BE2C (cell line): ENCODE results near the gene ITGA1.

Experiments
- DNase-seq: peaks from one replicate; pipeline ENCODE4 v3.0.0-alpha.2; 2020
- H3K27me3 ChIP-seq: fragments of 250-450 bp; sonication (Bioruptor Pico); 2 replicates; pipeline ENCODE4 v1.5.1; 2020; ENCODE audit warnings: mild to moderate bottlenecking
- H3K36me3 ChIP-seq: fragments of 250-450 bp; sonication (Bioruptor Pico); 2 replicates; pipeline ENCODE4 v1.5.1; 2020; ENCODE audit warnings: mild to moderate bottlenecking
- H3K4me1 ChIP-seq: fragments of 250-450 bp; sonication (Bioruptor Pico); 2 replicates; pipeline ENCODE4 v1.5.1; 2020
- H3K4me3 ChIP-seq: 2 replicates; pipeline ENCODE4 v1.5.1; 2011; ENCODE audit warnings: low read depth, low read length
- H3K9me3 ChIP-seq: fragments of 250-450 bp; sonication (Bioruptor Pico); 2 replicates; pipeline ENCODE4 v1.5.1; 2020
- TF ChIP-seq, protein P1 (sequence below): IDR thresholded peaks from 2 replicates; pipeline ENCODE4 v1.5.1; 2012; ENCODE audit warnings: mild to moderate bottlenecking, low read depth, low read length

ITGA1 gene

DNA sequence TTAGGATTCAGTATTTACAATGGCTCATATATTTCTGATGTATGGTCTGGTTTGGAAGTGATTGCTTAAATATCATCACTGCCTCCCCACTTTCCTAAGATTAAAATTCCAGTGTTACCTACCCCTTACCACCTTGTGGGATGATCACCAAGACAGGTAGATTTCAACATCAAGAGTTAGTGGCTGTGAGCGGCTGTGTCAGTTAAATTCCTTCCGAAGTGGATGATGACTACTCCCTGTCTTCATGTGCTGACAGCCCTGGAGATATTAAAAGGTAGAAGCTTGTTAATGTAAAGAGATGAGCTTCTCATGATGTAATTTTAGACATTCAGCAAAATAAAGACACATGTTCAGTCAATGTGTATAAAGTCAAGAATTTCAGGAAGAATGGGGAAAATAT is 205.7 kb downstream of the ITGA1 start:
- no peaks in the 10 kb centered on the region for H3K9me3 ChIP-seq
- H3K27me3 ChIP-seq = peaks cover 39% of the 10 kb centered on the region
- no peak overlapping the region for H3K4me3 ChIP-seq
- DNase-seq = no peak
- no peaks in the 10 kb centered on the region for H3K36me3 ChIP-seq
- no peaks in the 10 kb centered on the region for H3K4me1 ChIP-seq
- TF ChIP-seq, protein P1, sequence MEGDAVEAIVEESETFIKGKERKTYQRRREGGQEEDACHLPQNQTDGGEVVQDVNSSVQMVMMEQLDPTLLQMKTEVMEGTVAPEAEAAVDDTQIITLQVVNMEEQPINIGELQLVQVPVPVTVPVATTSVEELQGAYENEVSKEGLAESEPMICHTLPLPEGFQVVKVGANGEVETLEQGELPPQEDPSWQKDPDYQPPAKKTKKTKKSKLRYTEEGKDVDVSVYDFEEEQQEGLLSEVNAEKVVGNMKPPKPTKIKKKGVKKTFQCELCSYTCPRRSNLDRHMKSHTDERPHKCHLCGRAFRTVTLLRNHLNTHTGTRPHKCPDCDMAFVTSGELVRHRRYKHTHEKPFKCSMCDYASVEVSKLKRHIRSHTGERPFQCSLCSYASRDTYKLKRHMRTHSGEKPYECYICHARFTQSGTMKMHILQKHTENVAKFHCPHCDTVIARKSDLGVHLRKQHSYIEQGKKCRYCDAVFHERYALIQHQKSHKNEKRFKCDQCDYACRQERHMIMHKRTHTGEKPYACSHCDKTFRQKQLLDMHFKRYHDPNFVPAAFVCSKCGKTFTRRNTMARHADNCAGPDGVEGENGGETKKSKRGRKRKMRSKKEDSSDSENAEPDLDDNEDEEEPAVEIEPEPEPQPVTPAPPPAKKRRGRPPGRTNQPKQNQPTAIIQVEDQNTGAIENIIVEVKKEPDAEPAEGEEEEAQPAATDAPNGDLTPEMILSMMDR = no peak

DNA sequence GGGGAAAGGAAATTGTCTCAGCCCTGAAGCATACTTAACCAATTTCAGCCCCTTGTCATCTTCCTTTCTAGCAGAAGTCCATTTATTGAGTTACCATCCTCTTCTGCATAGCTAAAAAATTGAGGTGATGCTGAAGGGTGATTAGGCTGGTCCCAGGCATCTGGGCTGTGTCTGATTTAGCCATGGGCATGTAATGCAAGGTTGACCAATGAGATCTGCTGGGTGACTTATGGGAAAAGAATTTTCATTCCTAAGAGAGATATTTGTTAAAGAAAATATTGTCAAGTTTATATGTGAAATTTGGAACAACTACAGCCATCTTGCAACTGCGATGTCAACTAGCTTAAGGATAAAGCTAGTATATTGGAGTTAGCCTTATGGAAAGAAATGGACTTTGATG is 206.6 kb downstream of the ITGA1 start:
- peaks cover 30% of the 10 kb centered on the region for H3K27me3 ChIP-seq
- no peak for DNase-seq
- H3K36me3 ChIP-seq = no peaks in the 10 kb centered on the region
- no peaks in the 10 kb centered on the region for H3K4me1 ChIP-seq
- H3K4me3 ChIP-seq = no peak overlapping the region
- no peaks in the 10 kb centered on the region for H3K9me3 ChIP-seq
- TF ChIP-seq, protein P1 = no peak

DNA sequence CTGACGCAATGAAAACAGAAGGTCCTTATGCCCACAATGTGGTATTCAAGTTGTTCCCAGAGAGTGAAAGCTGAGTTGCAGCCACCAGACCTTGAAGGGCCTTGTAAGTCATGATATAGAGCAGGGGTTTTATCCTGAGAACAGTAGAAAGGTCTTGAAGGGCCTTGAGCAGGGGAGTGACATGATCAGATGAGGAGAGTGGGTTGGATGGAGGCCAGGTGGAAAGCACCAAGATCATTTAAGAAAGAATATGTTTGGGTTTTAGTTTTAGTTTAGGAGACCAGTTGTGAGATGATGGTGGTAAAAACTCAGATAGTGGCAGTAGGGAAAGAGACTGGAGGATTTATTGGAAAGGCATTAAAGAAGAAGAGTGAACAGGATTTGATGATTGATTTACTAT is 207.4 kb downstream of the ITGA1 start:
- Histone ChIP-seq H3K4me1 (no peaks in the 10 kb centered on the region), H3K27me3 (peaks cover 21% of the 10 kb centered on the region), H3K4me3 (no peak overlapping the region), H3K9me3 (no peaks in the 10 kb centered on the region), H3K36me3 (no peaks in the 10 kb centered on the region)
- no peak for DNase-seq
- TF ChIP-seq, protein P1 = no peak

DNA sequence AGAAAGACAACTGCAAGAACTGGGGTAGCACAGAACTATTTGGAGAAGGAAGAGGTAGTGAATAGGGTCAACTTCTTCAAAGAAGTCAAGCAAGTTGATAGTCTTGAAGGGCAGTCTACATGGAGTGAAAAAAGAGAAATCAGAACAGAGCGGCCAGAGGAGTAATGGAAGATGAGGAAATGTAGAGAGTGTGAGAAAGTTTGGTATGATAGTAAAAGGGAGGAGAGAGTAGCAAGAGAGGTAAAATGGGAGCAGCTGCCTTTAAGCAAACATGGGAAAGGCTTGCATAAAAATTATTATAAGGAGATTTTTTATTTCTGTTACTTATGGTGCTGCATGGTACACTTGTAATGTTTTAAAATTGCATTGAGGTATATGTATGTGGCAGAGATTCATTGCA is 208.2 kb downstream of the ITGA1 start:
- peaks cover 13% of the 10 kb centered on the region for H3K27me3 ChIP-seq
- no peak for DNase-seq
- TF ChIP-seq, protein P1 = no peak
- no peak overlapping the region for H3K4me3 ChIP-seq
- H3K4me1 ChIP-seq = no peaks in the 10 kb centered on the region
- no peaks in the 10 kb centered on the region for H3K9me3 ChIP-seq
- no peaks in the 10 kb centered on the region for H3K36me3 ChIP-seq

DNA sequence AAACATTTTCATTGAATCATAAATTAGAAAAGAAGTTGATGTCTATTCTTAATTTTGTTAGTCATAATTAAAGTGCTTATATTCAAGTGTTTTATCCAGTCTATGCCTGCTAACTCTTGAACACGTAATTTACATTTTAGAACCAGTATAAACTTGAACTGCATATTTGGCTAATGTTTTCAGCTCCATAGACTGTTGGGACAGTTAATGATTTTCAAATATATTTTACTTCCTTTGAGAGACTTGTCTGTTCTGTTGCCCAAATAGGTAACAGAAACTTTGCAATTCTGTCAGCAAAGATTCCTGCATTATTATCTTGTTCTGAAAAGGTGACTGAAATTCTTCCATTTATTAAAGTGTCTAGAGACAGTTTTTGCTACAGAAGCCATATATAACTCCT is 209.3 kb downstream of the ITGA1 start:
- Histone ChIP-seq H3K36me3 (no peaks in the 10 kb centered on the region), H3K9me3 (no peaks in the 10 kb centered on the region), H3K27me3 (peaks cover 4% of the 10 kb centered on the region), H3K4me3 (no peak overlapping the region), H3K4me1 (no peaks in the 10 kb centered on the region)
- TF ChIP-seq, protein P1 = no peak
- DNase-seq = no peak

DNA sequence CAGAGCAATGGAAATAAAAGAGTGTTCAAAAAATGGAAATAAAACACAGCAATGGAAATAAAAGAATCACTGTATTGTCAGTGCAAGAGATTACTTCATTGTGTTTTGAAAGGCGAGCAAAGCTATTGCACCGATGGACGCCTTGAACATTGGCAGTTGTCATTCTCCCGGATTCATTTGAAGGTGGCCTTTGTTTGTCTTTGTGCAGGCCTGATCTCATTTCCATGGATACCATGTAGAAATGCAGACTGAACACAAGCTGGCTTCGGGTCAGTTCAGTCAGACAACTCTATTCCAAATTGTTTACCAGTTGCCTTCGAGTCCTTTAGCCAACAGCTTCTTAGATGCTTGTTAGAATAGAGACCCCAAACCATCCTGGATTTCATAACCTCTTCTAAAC is 209.7 kb downstream of the ITGA1 start:
- peaks cover 4% of the 10 kb centered on the region for H3K27me3 ChIP-seq
- no peaks in the 10 kb centered on the region for H3K36me3 ChIP-seq
- TF ChIP-seq, protein P1 = no peak
- no peaks in the 10 kb centered on the region for H3K4me1 ChIP-seq
- no peaks in the 10 kb centered on the region for H3K9me3 ChIP-seq
- DNase-seq = no peak
- no peak overlapping the region for H3K4me3 ChIP-seq
